NCI-H446 (cell line): ENCODE measurements around the gene ARFIP1.

ENCODE experiments used
- DNase-seq, 2 experiments: peaks; one replicate each; lab custom pipeline; 2025; lab: John Stamatoyannopoulos, UW

ARFIP1 gene

GRCh38 chr4:152961773-152962115 is 182.0 kb downstream of the ARFIP1 start:
- DNase-seq, result no peak
